Measurements from ENCODE around the gene KLHL17.
A peak's percentile ranks its signal among the peaks of the same experiment; 100 is the strongest.
"Not testable (repeated sequence)": the region's sequence is repeated elsewhere in the genome, so short reads cannot be mapped to it uniquely, and the experiment has no call there.

KLHL17 gene

GRCh38 chr1:993379-993995, 33.1 kb downstream of the KLHL17 start:
- H3K9ac ChIP-seq (ENCODE audit: low read length in 5 of 5), result no peak overlapping the region
- H3K27me3 ChIP-seq (ENCODE audit: control insufficient read depth in 5 of 5, insufficient read depth in 4 of 5, low read length in 5 of 5), result peaks cover 0 to 25% (median 18%) of the 10 kb centered on the region in 5 donors
- no peak overlapping the region for H3K4me3 ChIP-seq (ENCODE audit: low read depth in 1 of 5, low read length in 5 of 5)
- H3K9me3 ChIP-seq (ENCODE audit: control insufficient read depth in 5 of 5, low read length in 5 of 5), result peaks cover 0 to 18% (median 5%) of the 10 kb centered on the region in 5 donors
- H3K27ac ChIP-seq (ENCODE audit: low read depth, low read length), result no peak overlapping the region
- no peaks in the 10 kb centered on the region for H3K36me3 ChIP-seq (ENCODE audit: control insufficient read depth in 5 of 5, insufficient read depth in 5 of 5, low read length in 5 of 5)
- peaks cover 0 to 6% (median 2%) of the 10 kb centered on the region in 5 donors for H3K4me1 ChIP-seq (ENCODE audit: control insufficient read depth in 5 of 5, insufficient read depth in 5 of 5, low read length in 5 of 5)

- not testable (repeated sequence) for H3K27ac ChIP-seq (ENCODE audit: low read depth, low read length); H3K36me3 ChIP-seq (ENCODE audit: control insufficient read depth in 5 of 5, insufficient read depth in 5 of 5, low read length in 5 of 5); H3K4me3 ChIP-seq (ENCODE audit: low read depth in 1 of 5, low read length in 5 of 5); H3K9ac ChIP-seq (ENCODE audit: low read length in 5 of 5)
- Histone ChIP-seq H3K27me3 (ENCODE audit: control insufficient read depth in 5 of 5, insufficient read depth in 4 of 5, low read length in 5 of 5) (peaks cover 0 to 29% (median 20%) of the 10 kb centered on the region in 5 donors), H3K4me1 (ENCODE audit: control insufficient read depth in 5 of 5, insufficient read depth in 5 of 5, low read length in 5 of 5) (peaks cover 0 to 15% (median 9%) of the 10 kb centered on the region in 5 donors), H3K9me3 (ENCODE audit: control insufficient read depth in 5 of 5, low read length in 5 of 5) (peaks cover 0 to 18% (median 5%) of the 10 kb centered on the region in 5 donors)
Observed at GRCh38 chr1:994546-994945, 34.2 kb downstream of the KLHL17 start.

GRCh38 chr1:995665-996633, 35.6 kb downstream of the KLHL17 start:
- H3K27me3 ChIP-seq (ENCODE audit: control insufficient read depth in 5 of 5, insufficient read depth in 4 of 5, low read length in 5 of 5), result peaks cover 0 to 29% (median 20%) of the 10 kb centered on the region in 5 donors

GRCh38 chr1:996851-997712, 36.7 kb downstream of the KLHL17 start:
- Histone ChIP-seq H3K9me3 (ENCODE audit: control insufficient read depth in 5 of 5, low read length in 5 of 5) (peaks cover 0 to 8% (median 0%) of the 10 kb centered on the region in 5 donors), H3K36me3 (ENCODE audit: control insufficient read depth in 5 of 5, insufficient read depth in 5 of 5, low read length in 5 of 5) (no peaks in the 10 kb centered on the region), H3K4me3 (ENCODE audit: low read depth in 1 of 5, low read length in 5 of 5) (no peak overlapping the region), H3K27ac (ENCODE audit: low read depth, low read length) (no peak overlapping the region), H3K27me3 (ENCODE audit: control insufficient read depth in 5 of 5, insufficient read depth in 4 of 5, low read length in 5 of 5) (peaks cover 0 to 30% (median 22%) of the 10 kb centered on the region in 5 donors), H3K4me1 (ENCODE audit: control insufficient read depth in 5 of 5, insufficient read depth in 5 of 5, low read length in 5 of 5) (peaks cover 2 to 37% (median 23%) of the 10 kb centered on the region in 5 donors), H3K9ac (ENCODE audit: low read length in 5 of 5) (no peak overlapping the region)

More at GRCh38 chr1:995665-996633, 35.6 kb downstream of the KLHL17 start:
- H3K4me1 ChIP-seq (ENCODE audit: control insufficient read depth in 5 of 5, insufficient read depth in 5 of 5, low read length in 5 of 5), result peaks cover 2 to 28% (median 17%) of the 10 kb centered on the region in 5 donors
- no peak overlapping the region for H3K4me3 ChIP-seq (ENCODE audit: low read depth in 1 of 5, low read length in 5 of 5)
- no peaks in the 10 kb centered on the region for H3K36me3 ChIP-seq (ENCODE audit: control insufficient read depth in 5 of 5, insufficient read depth in 5 of 5, low read length in 5 of 5)
- peaks cover 0 to 14% (median 5%) of the 10 kb centered on the region in 5 donors for H3K9me3 ChIP-seq (ENCODE audit: control insufficient read depth in 5 of 5, low read length in 5 of 5)
- no peak overlapping the region for H3K9ac ChIP-seq (ENCODE audit: low read length in 5 of 5)
- H3K27ac ChIP-seq (ENCODE audit: low read depth, low read length), result no peak overlapping the region

- Histone ChIP-seq H3K4me1 (ENCODE audit: control insufficient read depth in 5 of 5, insufficient read depth in 5 of 5, low read length in 5 of 5) (peaks cover 2 to 37% (median 23%) of the 10 kb centered on the region in 5 donors), H3K27me3 (ENCODE audit: control insufficient read depth in 5 of 5, insufficient read depth in 4 of 5, low read length in 5 of 5) (peaks cover 0 to 29% (median 22%) of the 10 kb centered on the region in 5 donors), H3K27ac (ENCODE audit: low read depth, low read length) (no peak overlapping the region), H3K36me3 (ENCODE audit: control insufficient read depth in 5 of 5, insufficient read depth in 5 of 5, low read length in 5 of 5) (no peaks in the 10 kb centered on the region), H3K9me3 (ENCODE audit: control insufficient read depth in 5 of 5, low read length in 5 of 5) (peaks cover 0 to 5% (median 0%) of the 10 kb centered on the region in 5 donors), H3K9ac (ENCODE audit: low read length in 5 of 5) (no peak overlapping the region), H3K4me3 (ENCODE audit: low read depth in 1 of 5, low read length in 5 of 5) (no peak overlapping the region)
Observed at GRCh38 chr1:997713-997992, 37.3 kb downstream of the KLHL17 start.

GRCh38 chr1:997993-998744, 37.8 kb downstream of the KLHL17 start:
- H3K4me1 ChIP-seq (ENCODE audit: control insufficient read depth in 5 of 5, insufficient read depth in 5 of 5, low read length in 5 of 5), result peaks cover 2 to 37% (median 23%) of the 10 kb centered on the region in 5 donors
- no peak overlapping the region for H3K27ac ChIP-seq (ENCODE audit: low read depth, low read length)
- H3K27me3 ChIP-seq (ENCODE audit: control insufficient read depth in 5 of 5, insufficient read depth in 4 of 5, low read length in 5 of 5), result peaks cover 0 to 29% (median 22%) of the 10 kb centered on the region in 5 donors
- H3K4me3 ChIP-seq (ENCODE audit: low read depth in 1 of 5, low read length in 5 of 5), result peak overlapping the region in 2 of 5 donors; percentile 22 to 26
- no peaks in the 10 kb centered on the region for H3K36me3 ChIP-seq (ENCODE audit: control insufficient read depth in 5 of 5, insufficient read depth in 5 of 5, low read length in 5 of 5)
- peaks cover 0 to under 1% (median 0%) of the 10 kb centered on the region in 5 donors for H3K9me3 ChIP-seq (ENCODE audit: control insufficient read depth in 5 of 5, low read length in 5 of 5)
- H3K9ac ChIP-seq (ENCODE audit: low read length in 5 of 5), result no peak overlapping the region

GRCh38 chr1:998745-998994, 38.3 kb downstream of the KLHL17 start:
- Histone ChIP-seq H3K9ac (ENCODE audit: low read length in 5 of 5) (no peak overlapping the region), H3K27me3 (ENCODE audit: control insufficient read depth in 5 of 5, insufficient read depth in 4 of 5, low read length in 5 of 5) (peaks cover 0 to 32% (median 24%) of the 10 kb centered on the region in 5 donors), H3K36me3 (ENCODE audit: control insufficient read depth in 5 of 5, insufficient read depth in 5 of 5, low read length in 5 of 5) (no peaks in the 10 kb centered on the region), H3K4me1 (ENCODE audit: control insufficient read depth in 5 of 5, insufficient read depth in 5 of 5, low read length in 5 of 5) (peaks cover 2 to 37% (median 23%) of the 10 kb centered on the region in 5 donors), H3K27ac (ENCODE audit: low read depth, low read length) (no peak overlapping the region), H3K4me3 (ENCODE audit: low read depth in 1 of 5, low read length in 5 of 5) (peak overlapping the region in 4 of 5 donors; percentile 55 to 72 (median 60)), H3K9me3 (ENCODE audit: control insufficient read depth in 5 of 5, low read length in 5 of 5) (no peaks in the 10 kb centered on the region)

- H3K9ac ChIP-seq (ENCODE audit: low read length in 5 of 5), result peak overlapping the region in 2 of 5 donors; percentile 16 to 30
Observed at GRCh38 chr1:998995-999724, 38.8 kb downstream of the KLHL17 start.

More at GRCh38 chr1:998995-999724, 38.8 kb downstream of the KLHL17 start:
- no peaks in the 10 kb centered on the region for H3K9me3 ChIP-seq (ENCODE audit: control insufficient read depth in 5 of 5, low read length in 5 of 5)
- H3K27me3 ChIP-seq (ENCODE audit: control insufficient read depth in 5 of 5, insufficient read depth in 4 of 5, low read length in 5 of 5), result peaks cover 3 to 35% (median 26%) of the 10 kb centered on the region in 5 donors
- no peaks in the 10 kb centered on the region for H3K36me3 ChIP-seq (ENCODE audit: control insufficient read depth in 5 of 5, insufficient read depth in 5 of 5, low read length in 5 of 5)
- no peak overlapping the region for H3K27ac ChIP-seq (ENCODE audit: low read depth, low read length)
- H3K4me3 ChIP-seq (ENCODE audit: low read depth in 1 of 5, low read length in 5 of 5), result peak overlapping the region in 4 of 5 donors; percentile 55 to 72 (median 60)
- H3K4me1 ChIP-seq (ENCODE audit: control insufficient read depth in 5 of 5, insufficient read depth in 5 of 5, low read length in 5 of 5), result peaks cover 2 to 37% (median 23%) of the 10 kb centered on the region in 5 donors
